Measurements from ENCODE around the gene ASTL.
"Not testable (repeated sequence)": the region's sequence is repeated elsewhere in the genome, so short reads cannot be mapped to it uniquely, and the experiment has no call there.

ASTL gene

GRCh38 chr2:96098900-96099590 lies 39.3 kb downstream of the ASTL start:
- no peak for DNase-seq (ENCODE audit: low spot score)

- no peak for DNase-seq (ENCODE audit: low spot score)
Observed at GRCh38 chr2:96097951-96098823, 40.1 kb downstream of the ASTL start.

- DNase-seq (ENCODE audit: low spot score): no peak
Observed at GRCh38 chr2:96097441-96097840, 40.9 kb downstream of the ASTL start.

DNA sequence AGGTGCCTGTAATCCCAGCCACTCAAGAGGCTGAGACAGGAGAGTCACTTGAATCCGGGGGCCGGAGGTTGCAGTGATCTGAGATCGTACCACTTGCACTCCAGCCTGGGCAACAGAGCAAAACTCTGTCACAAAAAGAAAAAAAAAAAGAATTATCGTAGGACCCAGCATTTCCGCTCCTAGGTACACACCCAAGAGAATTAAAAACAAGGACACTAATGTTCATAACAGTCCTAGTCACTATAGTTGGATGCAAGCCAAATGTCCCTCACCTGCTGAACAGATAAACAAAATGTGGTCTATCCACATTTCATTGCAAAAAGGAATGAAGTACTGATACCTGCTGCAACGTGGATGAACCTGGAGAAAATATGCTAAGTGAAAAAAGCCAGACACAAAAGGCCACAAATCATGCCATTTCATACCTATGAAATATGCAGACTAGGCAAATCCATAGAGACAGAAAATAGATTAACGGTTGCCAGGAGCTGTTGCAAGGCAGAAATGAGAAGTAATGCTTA lies 43.1 kb downstream of the ASTL start:
- no peak for DNase-seq (ENCODE audit: low spot score)

DNA sequence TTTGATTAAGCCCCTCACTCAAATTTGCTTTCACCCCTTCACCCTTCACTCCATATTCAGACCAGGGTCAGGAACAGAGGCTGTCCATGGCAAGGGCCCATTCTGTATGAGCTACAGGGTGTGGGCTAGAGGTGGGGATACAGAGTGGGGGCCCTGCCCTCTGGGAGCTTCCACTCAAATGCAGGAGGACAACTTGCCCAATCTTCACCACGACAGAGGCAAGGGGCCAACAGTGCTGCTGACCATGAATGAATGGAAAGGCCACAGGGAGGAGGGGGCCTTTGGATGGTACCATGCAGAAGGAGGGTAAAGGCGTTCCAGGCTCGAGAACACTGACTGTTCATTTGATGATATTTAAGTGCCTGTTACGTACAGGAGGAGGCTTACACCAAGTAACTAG lies 44.8 kb downstream of the ASTL start:
- DNase-seq (ENCODE audit: low spot score): no peak

DNA sequence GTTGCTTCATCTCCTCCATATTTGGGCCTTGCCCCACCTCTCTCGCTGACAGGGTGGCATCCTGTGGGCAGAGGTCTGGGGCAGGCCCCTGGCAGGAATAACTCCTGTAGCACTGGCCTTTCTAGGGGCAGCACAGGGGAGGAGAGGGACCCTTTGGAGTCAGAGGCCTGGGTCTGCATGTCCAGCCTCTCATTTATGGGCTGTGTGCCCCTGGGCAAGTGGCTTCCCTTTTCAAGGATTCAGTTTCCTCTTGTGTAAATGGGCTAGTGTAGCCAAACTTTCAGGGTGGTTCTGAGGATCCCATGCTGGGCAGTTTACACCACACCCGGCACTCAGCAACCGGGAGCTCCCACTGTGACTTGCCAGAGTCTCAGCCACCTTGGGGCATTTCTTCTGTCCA lies 45.4 kb downstream of the ASTL start:
- no peak for DNase-seq (ENCODE audit: low spot score)

GRCh38 chr2:96092573-96092877 lies 45.8 kb downstream of the ASTL start:
- no peak for DNase-seq (ENCODE audit: low spot score)

DNA sequence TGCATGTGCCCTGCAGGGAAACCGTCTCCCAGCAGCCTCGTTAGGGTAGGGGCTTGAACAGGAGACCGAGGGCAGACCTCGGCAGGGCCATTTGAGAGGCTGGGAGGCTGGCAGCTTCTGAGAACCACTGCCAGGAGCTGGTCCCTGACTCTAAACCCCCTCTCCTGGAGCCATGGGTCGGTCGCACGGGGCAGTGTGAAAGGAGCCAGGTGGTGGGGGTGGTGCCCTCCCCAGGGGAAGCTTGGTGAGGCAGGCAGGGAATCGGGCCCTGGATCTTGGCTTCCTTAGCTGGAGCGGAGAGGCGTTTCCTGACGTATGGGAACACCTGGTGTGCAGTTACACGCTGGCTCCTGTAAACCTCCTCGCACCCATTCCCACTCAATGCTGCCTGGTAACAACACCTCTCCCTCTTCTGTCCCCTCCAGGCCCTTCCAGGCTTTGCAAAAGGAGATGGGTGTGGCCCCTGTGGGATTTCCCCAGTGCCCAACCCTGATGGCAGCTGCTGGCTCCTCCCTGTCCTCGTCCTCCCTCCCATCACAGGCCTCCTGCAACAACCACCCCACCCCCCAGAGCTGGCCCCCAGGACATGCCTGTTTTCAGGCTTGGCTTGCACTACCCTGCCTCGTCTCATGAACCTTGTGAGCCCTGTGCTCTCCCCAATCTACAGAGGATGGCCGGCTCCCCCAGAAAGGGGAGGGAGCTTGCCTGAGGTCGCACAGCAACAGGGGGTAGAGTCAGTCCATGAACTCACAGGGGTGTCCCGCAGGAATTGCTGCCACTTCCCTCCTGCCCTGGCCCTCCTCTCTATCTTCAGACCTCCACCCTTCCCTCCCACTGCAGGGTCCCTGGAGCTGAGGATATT lies 46.4 kb downstream of the ASTL start:
- DNase-seq (ENCODE audit: low spot score): no peak

- DNase-seq (ENCODE audit: low spot score): no peak
Observed at GRCh38 chr2:96091141-96091710, 47.1 kb downstream of the ASTL start.

- DNase-seq (ENCODE audit: low spot score): peak; percentile 64
Observed at GRCh38 chr2:96090196-96090926, 47.9 kb downstream of the ASTL start.

DNA sequence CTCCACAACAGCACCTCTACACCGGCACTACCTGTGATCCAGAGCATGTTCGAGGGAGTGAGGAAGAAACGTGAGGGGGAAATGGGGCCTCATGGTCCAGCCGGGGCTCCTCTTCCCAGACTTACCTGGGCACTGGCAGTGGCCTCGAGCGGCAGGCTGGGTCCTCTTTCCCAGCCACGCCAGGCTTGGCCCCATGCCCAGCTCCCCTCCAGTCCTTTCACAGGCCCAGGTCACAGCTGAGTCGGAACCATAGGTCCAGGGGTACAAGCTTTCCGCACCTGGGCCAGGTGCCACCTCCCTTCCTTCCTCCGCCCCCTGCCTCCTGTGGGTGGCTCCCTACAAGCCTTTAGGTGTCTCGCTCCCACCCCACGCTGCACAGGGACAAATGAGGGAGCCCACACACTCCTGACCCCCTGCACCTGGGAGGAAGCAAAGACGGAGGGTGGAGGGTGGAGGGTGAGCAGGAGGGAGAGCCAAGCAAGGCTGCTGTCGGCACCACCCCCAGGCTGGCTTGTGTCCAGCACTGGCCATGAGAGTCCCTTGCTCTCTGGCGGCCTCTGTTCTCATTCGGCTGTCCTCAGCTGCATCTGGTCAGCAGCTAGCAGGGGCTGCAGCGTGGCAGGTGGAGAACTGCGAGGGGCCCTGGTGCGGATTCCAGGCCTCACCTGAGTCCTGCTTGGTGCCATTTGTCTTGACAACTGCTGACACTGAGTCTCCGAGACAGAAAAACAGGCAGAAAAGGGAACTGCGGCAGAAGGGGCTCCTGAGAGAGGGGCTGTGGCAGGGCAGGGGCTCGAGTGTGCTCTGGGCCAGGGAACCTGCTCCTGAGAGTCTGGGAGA lies 48.7 kb downstream of the ASTL start:
- no peak for DNase-seq (ENCODE audit: low spot score)

DNA sequence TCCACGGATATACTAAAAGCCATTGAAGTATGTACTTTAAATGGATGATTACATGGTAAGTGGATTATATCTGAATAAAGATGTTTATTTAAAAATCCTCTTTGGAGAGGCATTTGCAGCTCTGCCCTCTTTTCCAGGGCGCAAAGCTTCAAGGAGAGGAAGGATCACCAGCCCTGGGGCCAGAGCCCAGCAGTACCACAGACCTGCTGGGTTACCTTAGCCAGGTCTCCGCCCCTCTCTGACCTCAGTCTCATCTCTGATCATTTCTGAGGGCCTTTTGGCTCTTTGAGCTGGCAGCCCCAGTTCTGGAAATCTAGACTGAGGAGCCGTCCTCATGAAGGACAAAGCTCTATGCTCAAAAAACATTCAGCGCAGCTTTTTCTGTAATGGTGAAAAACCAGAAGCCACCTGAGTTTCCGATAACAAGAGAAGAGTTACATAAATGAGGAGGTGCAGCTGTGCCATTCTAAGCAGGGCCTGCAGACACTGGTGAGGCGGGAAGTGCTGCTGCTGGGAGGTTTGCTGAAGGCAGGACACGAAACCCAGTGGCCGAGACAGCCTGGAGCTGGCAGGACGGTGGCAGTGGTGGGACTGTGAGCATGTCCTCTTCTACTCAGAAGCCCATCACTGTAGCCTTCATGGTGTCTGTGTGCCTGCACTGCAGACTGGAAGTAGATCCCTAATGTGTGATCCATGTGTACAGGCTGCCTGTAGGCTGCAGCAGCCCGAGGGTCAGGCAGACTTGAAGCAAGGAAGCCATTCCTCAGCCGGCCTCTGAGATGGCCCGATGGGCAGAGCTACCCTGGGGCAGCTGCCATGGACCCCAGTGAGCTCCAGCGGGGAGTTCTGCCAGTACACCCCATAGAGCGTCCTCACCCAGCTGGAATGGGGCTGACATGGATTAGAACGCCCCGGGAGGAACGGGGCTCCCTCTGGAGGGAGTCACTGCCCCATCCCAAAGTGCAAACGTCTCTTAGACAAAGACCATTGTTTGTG lies 49.7 kb downstream of the ASTL start:
- no peak for DNase-seq (ENCODE audit: low spot score)

GRCh38 chr2:96087130-96087529 lies 51.2 kb downstream of the ASTL start:
- no peak for DNase-seq (ENCODE audit: low spot score)

GRCh38 chr2:96085541-96086355 lies 52.6 kb downstream of the ASTL start:
- no peak for DNase-seq (ENCODE audit: low spot score)

DNA sequence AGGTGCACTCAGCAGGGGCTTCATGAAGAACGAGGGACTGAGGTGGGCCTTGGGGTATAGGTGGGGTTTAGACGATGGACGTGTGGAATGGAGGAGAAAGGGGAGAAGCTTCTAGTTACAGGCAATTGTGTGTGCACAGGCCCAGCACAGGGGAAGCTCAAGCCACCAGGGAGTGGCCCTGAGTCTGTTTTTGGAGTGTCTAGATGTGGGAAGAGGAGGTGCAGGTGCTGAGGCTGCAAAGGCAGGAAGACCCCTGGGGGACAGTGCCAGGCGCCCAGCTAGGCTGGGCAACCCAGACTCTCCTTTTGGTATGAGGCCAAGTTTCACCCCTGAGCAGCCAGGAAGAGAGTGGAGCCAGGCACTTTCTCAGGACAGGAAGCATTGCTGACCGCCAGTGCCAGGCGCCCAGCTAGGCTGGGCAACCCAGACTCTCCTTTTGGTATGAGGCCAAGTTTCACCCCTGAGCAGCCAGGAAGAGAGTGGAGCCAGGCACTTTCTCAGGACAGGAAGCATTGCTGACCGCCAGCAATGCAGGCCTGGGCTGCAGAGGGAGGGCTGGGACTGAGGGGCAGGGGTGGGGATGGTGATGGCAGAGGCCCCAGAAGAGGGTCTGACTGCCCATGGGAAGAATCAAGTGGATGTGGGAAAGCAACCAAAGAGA lies 53.3 kb downstream of the ASTL start:
- DNase-seq (ENCODE audit: low spot score): not testable (repeated sequence)

DNA sequence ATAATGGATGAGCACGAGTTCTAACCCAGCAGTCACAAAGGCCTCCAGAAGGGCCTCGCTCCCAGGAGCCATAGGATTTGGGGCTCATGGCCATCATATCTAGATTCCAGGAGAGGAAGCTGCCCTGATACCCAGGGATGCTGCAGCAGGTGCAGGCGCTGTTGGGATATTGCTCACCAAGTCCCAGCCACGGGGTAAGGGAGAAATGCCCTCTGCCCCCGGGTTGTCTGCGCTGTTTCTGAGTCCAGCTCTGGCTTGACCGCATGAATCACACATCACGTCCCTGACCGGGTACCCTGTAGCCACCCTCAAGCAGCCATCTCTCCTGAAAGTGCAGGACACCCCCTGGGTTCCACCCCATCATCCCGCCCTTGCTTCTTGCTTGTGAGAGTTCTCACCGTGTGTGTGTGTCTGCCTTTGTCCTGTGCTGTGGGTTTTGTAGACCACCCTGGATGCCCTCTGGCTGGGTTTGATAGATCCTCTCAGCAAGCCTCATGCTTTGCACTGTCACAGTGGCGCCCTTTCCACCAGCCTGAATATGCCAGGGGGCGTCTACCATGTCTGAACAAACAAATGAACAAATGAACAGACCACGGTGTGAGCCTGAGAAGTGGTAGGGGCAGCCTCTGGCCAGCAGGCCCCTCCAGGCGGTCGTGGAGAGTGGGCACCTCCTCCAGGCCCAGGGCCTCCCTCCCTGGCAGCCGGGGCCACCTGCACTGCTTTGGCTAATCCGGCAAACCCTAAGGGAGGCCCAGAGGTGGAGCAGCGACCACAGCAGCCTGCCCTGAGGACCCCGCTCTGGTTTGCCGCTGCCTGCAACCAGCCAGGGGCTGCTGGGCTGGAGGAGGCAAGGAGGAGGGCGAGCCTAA lies 54.1 kb downstream of the ASTL start:
- DNase-seq (ENCODE audit: low spot score): no peak

All from pons (tissue), 1 donor.